HL-60 (cell line): Measurements from ENCODE around the gene KCNJ3.

ENCODE experiments used
- CTCF ChIP-seq: IDR thresholded peaks from one replicate; pipeline ENCODE4 v1.5.1; 2011; ENCODE audit warnings: low read length, control low read depth, inconsistent platforms; ENCODE audit not compliant: insufficient read depth
- POLR2AphosphoS5 ChIP-seq: IDR thresholded peaks from 2 replicates; pipeline ENCODE4 v1.6.1; 2012; ENCODE audit warnings: low read depth
- REST ChIP-seq: IDR thresholded peaks from 2 replicates; pipeline ENCODE4 v1.6.1; 2012; ENCODE audit warnings: low read depth; ENCODE audit not compliant: insufficient replicate concordance

- TF ChIP-seq POLR2AphosphoS5 (no peak), CTCF (no peak), REST (no peak)
Measured at GRCh38 chr2:154794406-154794805, 95.9 kb downstream of the KCNJ3 start.
